ENCODE measurements around the gene ALDH1A2. TPM values are rescaled to one million over a fixed set of nuclear protein-coding genes. Genes with fewer than 3 reads are reported as not detected.

Gene ALDH1A2
- total RNA-seq, 1 donor from 2014 or later = 9.3 TPM

DNA sequence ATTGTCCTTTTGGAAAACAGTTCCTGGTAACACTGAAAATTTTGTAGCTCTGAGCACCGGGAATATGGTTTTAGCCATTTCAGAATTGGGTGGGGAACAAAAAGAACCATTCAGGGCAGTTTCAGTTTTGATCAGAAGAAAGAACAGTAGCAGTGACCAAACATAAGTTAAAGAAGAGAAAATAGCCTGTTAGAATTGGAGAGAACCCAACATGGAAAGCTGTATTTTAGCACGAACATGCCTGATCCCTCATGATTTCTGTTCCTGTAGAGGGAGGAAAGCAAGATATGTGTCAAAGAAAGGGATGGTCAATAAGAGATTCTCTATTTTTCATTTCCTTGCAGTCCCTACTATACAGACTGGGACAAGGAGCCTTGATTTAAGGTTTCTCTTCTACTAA is 119.9 kb downstream of the ALDH1A2 start:
- TF ChIP-seq, protein P1, sequence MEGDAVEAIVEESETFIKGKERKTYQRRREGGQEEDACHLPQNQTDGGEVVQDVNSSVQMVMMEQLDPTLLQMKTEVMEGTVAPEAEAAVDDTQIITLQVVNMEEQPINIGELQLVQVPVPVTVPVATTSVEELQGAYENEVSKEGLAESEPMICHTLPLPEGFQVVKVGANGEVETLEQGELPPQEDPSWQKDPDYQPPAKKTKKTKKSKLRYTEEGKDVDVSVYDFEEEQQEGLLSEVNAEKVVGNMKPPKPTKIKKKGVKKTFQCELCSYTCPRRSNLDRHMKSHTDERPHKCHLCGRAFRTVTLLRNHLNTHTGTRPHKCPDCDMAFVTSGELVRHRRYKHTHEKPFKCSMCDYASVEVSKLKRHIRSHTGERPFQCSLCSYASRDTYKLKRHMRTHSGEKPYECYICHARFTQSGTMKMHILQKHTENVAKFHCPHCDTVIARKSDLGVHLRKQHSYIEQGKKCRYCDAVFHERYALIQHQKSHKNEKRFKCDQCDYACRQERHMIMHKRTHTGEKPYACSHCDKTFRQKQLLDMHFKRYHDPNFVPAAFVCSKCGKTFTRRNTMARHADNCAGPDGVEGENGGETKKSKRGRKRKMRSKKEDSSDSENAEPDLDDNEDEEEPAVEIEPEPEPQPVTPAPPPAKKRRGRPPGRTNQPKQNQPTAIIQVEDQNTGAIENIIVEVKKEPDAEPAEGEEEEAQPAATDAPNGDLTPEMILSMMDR (IDR thresholded peaks at IDR 0.05) = no peak
- DNase-seq (ENCODE audit: low spot score in 2 of 2) = no peak
- no peaks in the 10 kb centered on the region for H3K27me3 ChIP-seq
- H3K36me3 ChIP-seq = no peaks in the 10 kb centered on the region
- peaks cover 0 to 2% of the 10 kb centered on the region in 2 donors for H3K4me1 ChIP-seq
- H3K4me3 ChIP-seq = no peak overlapping the region
- H3K27ac ChIP-seq = no peak overlapping the region
- H3K9me3 ChIP-seq = no peaks in the 10 kb centered on the region
- intact Hi-C loops (cut with DNase I) = no loop called here

DNA sequence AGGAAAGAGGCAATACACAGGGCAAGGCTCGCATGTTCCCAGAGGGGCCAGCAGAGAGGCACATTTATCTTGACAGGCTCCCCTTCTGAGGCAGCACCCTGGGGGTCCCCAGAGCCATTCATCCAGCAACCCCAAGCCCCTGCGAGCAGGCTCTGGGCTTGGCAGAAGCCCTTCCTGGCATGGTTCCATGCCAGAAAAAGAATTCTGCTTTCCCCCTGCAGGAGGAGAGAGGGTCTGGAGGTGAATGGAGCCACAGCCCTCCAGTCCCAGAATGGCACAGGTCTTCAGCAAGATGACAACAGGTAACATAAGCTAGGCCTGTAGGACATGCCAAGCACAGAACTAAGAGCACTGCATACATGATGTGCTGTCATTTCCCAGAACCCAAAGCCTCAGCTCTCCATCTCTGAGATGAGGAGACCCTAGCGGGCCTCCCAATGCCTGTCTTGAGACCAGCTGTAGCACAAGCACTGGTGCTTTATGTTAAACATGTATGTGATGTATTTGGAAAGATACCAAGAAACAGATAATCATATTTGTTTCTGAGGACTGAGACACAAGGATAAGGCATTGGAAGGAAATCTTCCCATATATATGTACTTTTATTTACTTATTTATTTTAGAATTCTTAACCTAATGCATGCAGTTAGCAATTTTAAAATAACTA is 121.6 kb downstream of the ALDH1A2 start:
- H3K4me1 ChIP-seq = peaks cover 0 to 2% of the 10 kb centered on the region in 2 donors
- DNase-seq (ENCODE audit: low spot score in 2 of 2) = no peak
- intact Hi-C loops (cut with DNase I) = no loop called here
- no peak overlapping the region for H3K4me3 ChIP-seq
- no peaks in the 10 kb centered on the region for H3K36me3 ChIP-seq
- no peaks in the 10 kb centered on the region for H3K27me3 ChIP-seq
- no peaks in the 10 kb centered on the region for H3K9me3 ChIP-seq
- TF ChIP-seq, protein P1 (IDR thresholded peaks at IDR 0.05) = no peak
- H3K27ac ChIP-seq = no peak overlapping the region

DNA sequence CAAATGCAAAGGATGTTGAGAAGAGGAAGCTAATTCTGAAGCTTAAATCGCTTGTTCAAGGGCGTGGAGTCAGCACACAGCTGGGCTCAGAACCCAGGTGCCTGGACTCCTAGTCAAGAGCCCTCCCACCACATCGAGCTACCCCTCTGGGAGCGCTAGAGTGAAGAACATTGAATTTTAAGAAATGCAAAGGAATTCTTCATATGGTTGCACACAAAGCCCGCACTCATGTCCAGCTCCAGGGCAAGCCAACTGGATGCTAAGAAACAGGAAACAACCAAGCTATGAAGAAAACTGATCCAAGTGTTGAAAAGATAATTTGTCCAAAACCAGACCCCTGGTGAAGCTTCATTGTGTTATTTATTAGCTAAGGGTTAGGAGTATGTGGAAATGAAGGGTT is 122.3 kb downstream of the ALDH1A2 start:
- intact Hi-C loops (cut with DNase I) = no loop called here
- no peaks in the 10 kb centered on the region for H3K9me3 ChIP-seq
- H3K36me3 ChIP-seq = no peaks in the 10 kb centered on the region
- H3K27me3 ChIP-seq = no peaks in the 10 kb centered on the region
- H3K4me1 ChIP-seq = peaks cover 0 to 2% of the 10 kb centered on the region in 2 donors
- TF ChIP-seq, protein P1 (IDR thresholded peaks at IDR 0.05) = no peak
- DNase-seq (ENCODE audit: low spot score in 2 of 2) = no peak
- H3K4me3 ChIP-seq = no peak overlapping the region
- H3K27ac ChIP-seq = no peak overlapping the region

DNA sequence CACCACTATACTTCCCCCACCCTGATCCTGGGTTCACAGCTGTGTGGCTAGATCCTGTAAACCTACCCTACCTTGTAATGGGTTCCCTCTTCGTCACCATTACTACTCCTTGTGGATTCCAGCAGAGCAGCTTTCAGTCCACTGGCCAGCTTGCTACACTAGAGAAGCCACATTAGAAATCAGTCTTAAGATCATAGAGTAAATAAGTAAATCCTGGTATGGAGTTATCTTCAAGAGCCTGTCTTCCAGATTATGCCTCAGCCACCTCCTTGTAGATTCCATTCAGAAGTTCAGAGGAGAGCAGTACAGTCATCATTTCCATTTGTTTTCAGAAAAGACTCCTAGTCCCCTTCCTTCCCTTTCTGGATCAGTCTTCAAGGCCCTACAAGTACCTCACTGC is 123.7 kb downstream of the ALDH1A2 start:
- DNase-seq (ENCODE audit: low spot score in 2 of 2) = no peak
- H3K27ac ChIP-seq = no peak overlapping the region
- no peaks in the 10 kb centered on the region for H3K27me3 ChIP-seq
- TF ChIP-seq, protein P1 (IDR thresholded peaks at IDR 0.05) = no peak
- intact Hi-C loops (cut with DNase I) = no loop called here
- no peak overlapping the region for H3K4me3 ChIP-seq
- no peaks in the 10 kb centered on the region for H3K36me3 ChIP-seq
- H3K4me1 ChIP-seq = no peaks in the 10 kb centered on the region
- peaks cover 0 to 3% of the 10 kb centered on the region in 2 donors for H3K9me3 ChIP-seq

DNA sequence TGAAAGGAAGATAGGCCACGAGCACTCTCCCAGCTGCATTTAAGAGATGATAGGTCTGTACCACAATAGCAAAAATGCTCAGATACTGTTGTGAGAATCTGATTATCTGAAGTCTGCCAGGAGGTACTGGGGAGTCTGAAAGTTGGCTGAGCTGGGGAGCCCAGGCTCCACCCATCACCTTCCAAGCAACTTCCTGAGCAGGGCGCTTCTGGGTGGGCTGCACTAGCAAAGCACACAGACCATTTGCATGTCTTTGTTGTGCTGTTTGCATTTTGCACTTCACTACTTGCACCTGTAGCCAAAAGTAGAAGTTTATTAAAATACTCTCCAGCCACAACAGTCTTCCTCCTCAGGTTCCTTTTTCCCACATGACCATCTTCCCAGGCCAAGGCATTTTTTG is 133.2 kb downstream of the ALDH1A2 start:
- peaks cover 0 to 4% of the 10 kb centered on the region in 2 donors for H3K9me3 ChIP-seq
- DNase-seq (ENCODE audit: low spot score in 2 of 2) = no peak
- H3K4me1 ChIP-seq = no peaks in the 10 kb centered on the region

More for the DNA sequence above, 133.2 kb downstream of the ALDH1A2 start:
- Histone ChIP-seq H3K27me3 (no peaks in the 10 kb centered on the region), H3K27ac (no peak overlapping the region), H3K4me3 (no peak overlapping the region), H3K36me3 (no peaks in the 10 kb centered on the region)
- TF ChIP-seq, protein P1 (IDR thresholded peaks at IDR 0.05) = no peak
- intact Hi-C loops (cut with DNase I) = no loop called here

Data from ascending aorta (tissue), 2 donors.